NCI-H187 (cell line): ENCODE measurements around the gene CELF1.
A peak's percentile ranks its signal among the peaks of the same experiment; 100 is the strongest.
"Not testable (repeated sequence)": the region's sequence is repeated elsewhere in the genome, so short reads cannot be mapped to it uniquely, and the experiment has no call there.

Experiments
- DNase-seq, 2 experiments: peaks; one replicate each; lab custom pipeline; 2025; lab: John Stamatoyannopoulos, UW

CELF1 gene

DNA sequence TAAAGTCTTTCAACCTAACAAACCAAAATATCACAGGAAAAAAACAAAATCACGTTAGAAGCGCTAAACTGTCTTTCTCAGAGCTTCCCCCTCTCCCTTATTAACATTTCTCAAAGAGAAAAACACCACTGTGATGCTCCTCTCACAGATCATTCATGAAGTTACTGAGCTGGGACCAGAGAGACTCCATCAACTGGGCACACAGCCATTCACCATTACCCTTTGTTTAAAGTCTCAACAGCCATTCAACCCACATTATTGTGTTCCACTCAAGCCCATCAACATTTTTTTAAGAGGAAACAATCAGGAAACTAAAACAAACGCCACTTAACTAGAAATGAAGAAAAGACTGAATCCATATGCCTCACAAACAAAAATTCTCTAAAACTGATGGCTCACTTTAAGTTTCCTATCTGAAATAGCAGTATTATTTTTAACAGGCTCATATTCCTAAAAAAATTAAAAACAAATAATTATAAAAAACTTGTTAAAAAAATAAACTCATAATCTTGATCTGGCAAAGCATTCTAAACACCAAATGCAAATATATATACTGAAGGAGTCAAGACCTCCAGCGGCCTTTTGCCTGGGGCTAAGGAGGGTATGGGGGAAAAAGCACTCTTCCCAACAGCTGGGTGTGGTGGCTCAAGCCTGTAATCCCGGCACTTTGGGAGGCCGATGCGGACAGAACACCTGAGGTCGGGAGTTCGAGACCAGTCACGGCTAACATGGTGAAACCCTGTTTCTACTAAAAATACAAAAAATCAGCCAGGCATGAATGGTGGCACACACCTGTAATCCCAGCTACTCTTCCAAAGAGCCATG, 14.0 kb downstream of the CELF1 start:
- peak; percentile 23 to 31 for DNase-seq

GRCh38 chr11:47536915-47537314, 16.0 kb downstream of the CELF1 start:
- DNase-seq, result no peak

- no peak for DNase-seq
Observed at GRCh38 chr11:47534704-47535251, 18.2 kb downstream of the CELF1 start.

DNA sequence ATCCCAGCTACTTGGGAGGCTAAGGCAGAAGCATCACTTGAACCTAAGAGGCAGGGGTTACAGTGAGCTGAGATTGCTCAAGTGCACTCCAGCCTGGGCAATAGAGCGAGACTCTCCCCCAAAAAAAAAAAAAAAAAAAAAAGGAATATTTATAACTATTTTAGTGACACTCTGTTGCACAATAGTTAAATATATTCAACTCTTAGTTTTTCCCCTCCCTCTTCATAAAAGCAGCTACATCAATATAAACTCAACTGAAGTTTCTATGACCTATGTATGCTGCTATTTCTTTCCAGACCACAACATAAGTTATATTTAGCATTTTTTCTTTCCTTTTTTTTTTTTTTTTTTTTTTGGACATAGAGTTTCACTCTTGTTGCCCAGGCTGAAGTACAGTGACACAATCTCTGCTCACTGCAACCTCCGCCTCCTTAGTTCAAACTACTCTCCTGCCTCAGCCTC, 19.2 kb downstream of the CELF1 start:
- no peak for DNase-seq

- DNase-seq, result no peak
Observed at GRCh38 chr11:47532597-47533213, 20.2 kb downstream of the CELF1 start.

DNA sequence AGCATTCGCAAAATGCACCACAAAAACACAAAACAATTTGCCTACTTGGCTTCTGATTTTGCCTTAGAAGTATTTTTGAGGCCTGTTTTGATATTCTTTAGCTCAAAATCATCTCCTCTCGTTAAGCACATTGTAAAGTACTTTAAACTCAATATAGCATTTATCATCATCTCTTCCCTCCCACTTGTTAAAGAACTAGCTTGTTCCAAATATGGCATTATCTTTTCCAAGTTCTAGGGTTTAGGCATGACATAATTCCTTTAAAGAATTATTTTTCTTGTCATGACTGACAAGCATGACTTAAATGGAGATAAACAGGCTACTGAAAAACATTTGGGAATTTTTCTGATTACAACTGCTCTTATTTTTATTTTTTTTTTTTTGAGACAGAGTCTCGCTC, 21.3 kb downstream of the CELF1 start:
- DNase-seq, result no peak

- DNase-seq, result not testable (repeated sequence)
Observed at GRCh38 chr11:47530721-47531120, 22.2 kb downstream of the CELF1 start.

- no peak for DNase-seq
Observed at GRCh38 chr11:47529951-47530350, 23.0 kb downstream of the CELF1 start.

GRCh38 chr11:47527186-47527585, 25.7 kb downstream of the CELF1 start:
- DNase-seq, result no peak

GRCh38 chr11:47526032-47526431, 26.9 kb downstream of the CELF1 start:
- DNase-seq, result not testable (repeated sequence)

GRCh38 chr11:47524291-47524874, 28.5 kb downstream of the CELF1 start:
- DNase-seq, result no peak

DNA sequence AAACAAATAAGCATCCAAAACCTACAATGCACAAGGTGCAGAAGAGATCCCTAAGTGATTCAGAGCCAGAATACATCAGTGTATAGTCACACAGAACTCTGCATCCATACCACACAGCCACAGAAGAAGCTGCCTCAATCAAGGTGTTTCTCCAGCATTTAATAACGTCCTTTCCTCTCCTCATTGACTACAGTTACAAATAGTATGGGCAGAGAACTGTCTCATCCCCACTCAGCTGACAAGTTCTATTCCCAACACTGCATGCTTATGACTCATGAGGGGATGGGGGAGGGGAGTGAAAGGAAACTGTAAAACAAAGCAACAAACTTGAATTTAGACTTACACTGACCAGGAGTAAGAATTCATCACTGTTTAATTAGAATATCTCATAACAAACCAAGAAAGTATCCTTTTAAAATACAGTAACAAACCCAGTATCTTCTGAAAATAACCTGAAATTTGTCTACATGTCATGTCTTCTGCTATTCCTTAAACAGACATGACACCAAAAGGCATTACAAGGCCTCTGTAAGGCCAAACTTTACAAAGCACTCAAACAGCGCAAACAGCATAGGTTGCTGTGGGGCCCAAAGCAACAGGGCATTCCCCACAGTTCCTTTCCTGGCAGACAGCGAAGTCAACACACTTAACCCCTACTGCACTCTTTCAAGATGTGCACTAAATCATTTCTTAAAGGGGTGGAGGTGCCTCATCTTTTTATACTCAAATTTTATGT, 29.3 kb downstream of the CELF1 start:
- no peak for DNase-seq

GRCh38 chr11:47518212-47518964, 34.5 kb downstream of the CELF1 start:
- no peak for DNase-seq

- DNase-seq, result no peak
Observed at GRCh38 chr11:47516984-47517853, 35.7 kb downstream of the CELF1 start.

DNA sequence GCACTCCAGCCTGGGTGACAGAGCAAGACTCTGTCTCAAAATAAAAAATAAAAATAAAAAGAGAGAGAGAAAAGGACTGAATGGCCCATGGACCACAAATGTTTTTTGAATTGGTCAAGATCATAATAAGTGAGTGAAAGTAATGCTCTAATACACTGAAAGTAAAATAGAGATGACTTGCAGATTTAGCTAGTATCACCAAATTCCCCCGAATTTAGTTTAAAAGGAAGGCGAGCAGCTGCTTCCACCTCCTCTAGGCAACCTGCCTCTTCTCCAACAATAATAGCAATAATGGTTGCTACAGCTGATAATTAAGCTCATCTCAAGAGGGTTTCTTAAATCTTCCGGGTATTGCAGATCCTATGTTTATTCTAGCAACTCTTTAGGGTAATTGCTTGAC, 36.8 kb downstream of the CELF1 start:
- DNase-seq, result no peak

- no peak for DNase-seq
Observed at GRCh38 chr11:47514825-47515647, 37.9 kb downstream of the CELF1 start.

- no peak for DNase-seq
Observed at GRCh38 chr11:47512701-47513100, 40.2 kb downstream of the CELF1 start.

DNA sequence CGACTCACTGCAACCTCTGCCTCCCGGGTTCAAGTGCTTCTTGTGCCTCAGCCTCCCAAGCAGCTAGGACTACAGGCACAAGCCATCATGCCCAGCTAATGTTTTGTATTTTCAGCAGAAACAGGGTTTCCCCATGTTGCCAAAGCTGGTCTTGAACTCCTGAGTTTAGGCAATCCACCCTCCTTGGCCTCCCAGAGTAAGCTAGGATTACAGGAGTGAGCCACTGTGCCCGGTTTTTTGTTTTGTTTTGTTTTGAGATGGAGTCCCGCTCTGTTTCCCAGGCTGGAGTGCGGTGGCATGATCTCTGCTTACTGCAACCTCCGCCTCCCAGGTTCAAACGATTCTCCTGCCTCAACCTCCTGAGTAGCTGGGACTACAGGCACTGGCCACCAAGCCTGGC, 41.0 kb downstream of the CELF1 start:
- DNase-seq, result no peak

DNA sequence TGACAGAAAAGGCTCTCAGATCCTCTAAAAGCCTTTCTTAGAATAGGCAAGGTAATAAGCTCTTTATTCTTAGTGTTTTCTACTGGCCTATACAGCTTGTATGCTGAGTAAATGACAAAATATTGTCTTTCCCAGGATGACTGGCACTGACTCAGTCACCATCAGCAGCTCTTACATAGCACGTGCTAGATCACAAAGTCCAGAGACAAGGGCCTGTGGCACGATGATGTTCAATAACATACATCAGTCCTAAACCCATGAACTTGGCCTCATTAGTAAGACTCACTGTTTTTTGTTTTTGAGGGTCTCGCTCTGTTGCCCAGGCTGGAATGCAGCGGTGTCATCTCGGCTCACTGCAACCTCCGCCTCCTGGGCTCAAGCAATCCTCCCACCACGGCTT, 42.7 kb downstream of the CELF1 start:
- no peak for DNase-seq
